Esophagus squamous epithelium (tissue), 4 donors: ENCODE results near the gene ZNF334.

Experiments
- CTCF ChIP-seq, 6 experiments: fragments of 450-650 bp in 4 of 6; fragments of 200-600 bp in 2 of 6; sonication (generic) in 2 of 6; IDR thresholded peaks; one replicate each; pipeline ENCODE4 v1.5.1; 2016 to 2019; ENCODE audit warnings: antibody characterized with exemption in 6 of 6, mild to moderate bottlenecking in 4 of 6, moderate library complexity in 4 of 6
- POLR2A ChIP-seq, 4 donors: fragments of 450-650 bp; IDR thresholded peaks; one replicate each; pipeline ENCODE4 v1.6.1; 2017; ENCODE audit warnings: antibody characterized with exemption in 4 of 4, mild to moderate bottlenecking in 4 of 4, moderate library complexity in 3 of 4

- TF ChIP-seq CTCF (IDR thresholded peaks at IDR 0.05) (no peak), POLR2A (IDR thresholded peaks at IDR 0.05) (no peak)
These were observed 22.0 kb downstream of the ZNF334 start for GRCh38 chr20:46491354-46491753.
